GM19463 (cell line): Measurements from ENCODE around the gene SH3BP5L.
A peak's percentile ranks its signal among the peaks of the same experiment; 100 is the strongest.

ENCODE experiments used
- ATAC-seq: cut with Tn5 transposase; IDR thresholded peaks from one replicate; pipeline ENCODE4 v1.9.1; 2021; ENCODE audit warnings: mild to moderate bottlenecking, moderate library complexity; ENCODE audit not compliant: unreplicated experiment

Gene SH3BP5L

GRCh38 chr1:248851390-248851789 is 25.7 kb upstream of the SH3BP5L start:
- no peak for ATAC-seq

DNA sequence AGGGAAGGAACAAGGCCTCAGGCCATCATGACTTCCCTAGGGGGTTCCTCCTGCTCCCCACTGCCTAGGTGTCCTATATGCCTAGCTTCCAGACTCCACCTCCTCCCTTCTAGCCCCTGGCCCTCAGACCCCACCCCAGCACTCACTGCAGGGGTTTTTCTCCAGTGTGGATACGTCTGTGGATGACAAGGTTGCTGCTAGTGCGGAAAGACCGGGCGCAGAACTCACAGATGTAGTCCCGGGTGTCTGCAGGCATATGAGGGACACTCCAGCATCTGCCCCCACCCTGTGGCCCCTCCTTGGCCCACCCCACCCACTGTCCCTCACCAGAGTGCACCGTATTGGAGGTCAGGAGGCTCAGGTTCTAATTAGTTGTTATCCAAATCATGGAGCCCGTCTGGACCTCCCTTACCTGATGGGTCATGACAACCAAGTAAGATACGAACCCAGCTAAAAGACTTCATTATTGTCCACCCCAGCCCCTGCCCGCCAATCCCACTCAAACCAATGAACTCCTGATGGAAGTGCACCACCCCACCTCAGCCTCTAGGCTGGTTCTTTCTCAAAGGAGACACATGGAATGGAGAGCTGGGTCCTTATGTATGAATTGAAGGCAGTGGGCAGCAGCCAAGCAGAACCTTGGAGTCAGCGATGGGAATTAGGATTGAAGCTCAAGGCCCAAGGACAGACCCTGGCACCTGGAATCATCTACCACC is 25.0 kb upstream of the SH3BP5L start:
- ATAC-seq: no peak

- no peak for ATAC-seq
Observed at GRCh38 chr1:248850124-248850523, 24.4 kb upstream of the SH3BP5L start.

DNA sequence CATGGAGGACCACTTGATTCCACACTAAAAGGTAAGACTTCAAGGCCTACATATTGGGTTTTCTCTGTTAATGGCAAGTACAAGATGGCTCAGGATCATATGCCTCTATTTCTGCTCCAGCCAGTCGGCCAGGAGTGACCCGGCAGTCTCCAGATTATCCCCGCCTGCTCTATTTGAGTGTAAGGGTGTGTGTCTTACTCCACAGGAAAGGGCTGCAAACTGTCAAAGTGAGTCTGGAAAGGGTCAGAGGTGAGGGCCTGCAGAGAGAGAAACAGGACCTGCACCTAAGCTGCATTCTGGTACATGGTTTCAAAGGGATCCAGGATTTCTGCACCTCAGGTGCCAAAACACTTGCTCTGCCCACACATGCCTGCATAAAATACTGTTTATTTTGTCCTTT is 23.9 kb upstream of the SH3BP5L start:
- ATAC-seq: no peak

- ATAC-seq: no peak
Observed at GRCh38 chr1:248849152-248849551, 23.4 kb upstream of the SH3BP5L start.

DNA sequence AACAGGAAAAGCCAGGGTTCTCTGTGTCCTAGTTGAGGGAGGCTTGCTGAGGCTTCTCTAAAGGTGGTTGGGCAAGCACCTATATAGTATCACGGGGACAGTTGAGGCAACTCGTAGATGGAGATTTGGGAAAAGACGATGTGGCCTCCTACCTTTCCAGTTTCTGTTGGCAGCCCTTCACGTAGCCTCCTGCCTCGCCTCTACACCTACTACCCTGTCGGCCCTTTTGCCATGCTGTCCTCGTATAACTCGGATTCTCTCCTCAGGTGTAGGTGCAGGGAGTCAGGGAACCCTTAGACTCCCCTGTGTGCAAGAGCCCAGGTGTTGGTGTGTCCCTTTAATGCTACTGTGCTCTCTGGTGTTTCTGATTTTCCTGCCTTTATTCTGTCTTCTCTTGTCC is 22.9 kb upstream of the SH3BP5L start:
- no peak for ATAC-seq

DNA sequence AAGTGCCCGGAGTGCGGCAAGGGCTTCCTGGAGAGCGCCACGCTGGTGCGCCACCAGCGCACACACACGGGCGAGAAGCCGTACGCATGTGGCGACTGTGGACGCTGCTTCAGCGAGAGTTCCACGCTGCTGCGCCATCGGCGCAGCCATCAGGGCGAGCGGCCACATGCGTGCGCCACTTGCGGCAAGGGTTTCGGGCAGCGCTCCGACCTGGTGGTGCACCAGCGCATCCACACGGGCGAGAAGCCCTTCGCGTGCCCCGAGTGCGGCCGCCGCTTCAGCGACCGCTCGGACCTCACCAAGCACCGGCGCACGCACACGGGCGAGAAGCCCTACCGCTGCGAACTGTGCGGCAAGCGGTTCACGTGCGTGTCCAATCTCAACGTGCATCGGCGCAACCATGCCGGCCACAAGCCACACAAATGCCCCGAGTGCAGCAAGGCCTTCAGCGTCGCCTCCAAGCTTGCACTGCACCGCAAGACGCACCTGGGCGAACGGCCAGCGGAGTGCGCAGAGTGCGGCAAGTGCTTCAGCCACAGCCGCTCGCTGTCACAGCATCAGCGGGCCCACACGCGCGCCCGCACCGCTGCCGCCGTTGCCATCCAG is 22.3 kb upstream of the SH3BP5L start:
- no peak for ATAC-seq

DNA sequence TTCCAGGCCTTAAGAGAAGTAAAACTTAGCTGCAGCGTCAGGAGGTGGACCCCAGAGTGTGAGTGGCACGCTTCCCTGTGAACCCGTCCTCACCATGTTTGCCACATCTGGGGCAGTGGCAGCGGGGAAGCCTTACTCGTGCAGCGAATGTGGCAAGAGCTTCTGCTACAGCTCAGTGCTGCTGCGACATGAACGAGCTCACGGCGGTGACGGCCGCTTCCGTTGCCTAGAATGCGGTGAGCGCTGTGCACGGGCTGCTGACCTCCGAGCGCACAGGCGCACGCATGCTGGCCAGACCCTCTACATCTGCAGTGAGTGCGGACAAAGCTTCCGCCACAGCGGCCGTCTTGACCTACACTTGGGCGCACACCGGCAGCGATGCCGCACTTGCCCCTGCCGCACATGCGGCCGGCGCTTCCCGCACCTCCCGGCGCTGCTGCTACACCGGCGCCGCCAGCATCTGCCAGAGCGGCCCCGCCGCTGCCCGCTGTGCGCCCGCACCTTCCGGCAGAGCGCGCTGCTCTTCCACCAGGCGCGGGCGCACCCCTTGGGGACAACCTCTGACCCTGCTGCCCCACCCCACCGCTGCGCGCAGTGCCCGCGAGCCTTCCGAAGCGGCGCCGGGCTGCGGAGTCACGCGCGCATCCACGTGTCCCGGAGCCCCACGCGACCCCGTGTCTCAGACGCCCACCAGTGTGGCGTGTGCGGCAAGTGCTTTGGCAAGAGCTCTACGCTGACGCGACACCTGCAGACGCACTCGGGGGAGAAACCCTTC is 21.7 kb upstream of the SH3BP5L start:
- ATAC-seq: no peak

- no peak for ATAC-seq
Observed at GRCh38 chr1:248844526-248844925, 18.8 kb upstream of the SH3BP5L start.

DNA sequence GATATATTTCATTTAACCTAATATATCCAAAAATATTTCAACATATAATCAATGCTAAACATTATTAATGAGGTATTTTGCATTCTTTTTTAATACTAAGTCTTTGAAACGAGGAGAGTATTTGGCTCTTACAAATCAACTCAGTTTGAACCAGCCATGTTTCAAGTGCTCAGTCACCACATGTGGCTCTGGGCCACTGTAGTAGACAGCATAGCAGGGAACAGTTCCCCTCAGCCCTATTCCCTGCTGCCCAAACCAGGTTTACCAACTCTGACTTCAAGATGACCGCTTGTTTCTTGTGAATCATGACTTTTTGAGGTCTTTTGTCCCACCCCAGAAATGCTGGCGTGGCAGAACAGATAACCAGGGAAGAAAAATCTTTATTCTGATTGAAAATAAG is 18.0 kb upstream of the SH3BP5L start:
- no peak for ATAC-seq

GRCh38 chr1:248842781-248843331 is 17.1 kb upstream of the SH3BP5L start:
- peak; percentile 17 for ATAC-seq

DNA sequence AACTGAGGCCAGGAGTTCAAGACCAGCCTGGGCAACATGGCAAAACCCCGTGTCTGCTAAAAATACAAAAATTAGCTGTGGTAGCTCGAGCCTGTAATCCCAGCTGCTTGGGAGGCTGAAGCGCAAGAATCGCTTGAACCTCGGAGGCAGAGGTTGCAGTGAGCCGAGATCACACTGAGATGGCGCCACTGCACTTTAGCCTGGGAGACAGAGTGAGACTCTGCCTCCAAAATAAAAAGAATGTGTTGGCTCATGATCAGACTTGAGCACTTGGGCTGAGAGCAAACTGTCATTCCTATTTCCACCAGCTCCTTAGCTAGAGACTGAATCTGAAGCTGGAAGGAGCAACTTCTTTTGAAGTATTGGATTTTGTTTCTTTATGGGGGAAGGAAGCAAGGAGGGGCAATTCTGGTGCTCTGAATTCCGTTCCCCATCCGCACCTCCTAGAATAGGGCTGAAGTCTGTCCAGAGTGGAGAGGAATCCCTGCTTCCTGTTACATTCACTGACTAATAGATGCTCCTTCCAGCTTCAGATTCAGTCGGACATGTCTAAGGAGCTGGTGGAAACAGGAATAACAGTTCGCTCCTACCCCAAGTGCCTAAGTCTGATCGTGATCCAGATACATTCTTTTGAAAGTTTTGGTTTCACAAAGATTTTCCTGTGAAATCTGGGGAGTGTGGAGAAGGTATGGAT is 16.1 kb upstream of the SH3BP5L start:
- ATAC-seq: no peak

- ATAC-seq: no peak
Observed at GRCh38 chr1:248840946-248841345, 15.2 kb upstream of the SH3BP5L start.

GRCh38 chr1:248839168-248839555 is 13.4 kb upstream of the SH3BP5L start:
- no peak for ATAC-seq

- peak; percentile 52 for ATAC-seq
Observed at GRCh38 chr1:248838357-248839167, 12.8 kb upstream of the SH3BP5L start.

DNA sequence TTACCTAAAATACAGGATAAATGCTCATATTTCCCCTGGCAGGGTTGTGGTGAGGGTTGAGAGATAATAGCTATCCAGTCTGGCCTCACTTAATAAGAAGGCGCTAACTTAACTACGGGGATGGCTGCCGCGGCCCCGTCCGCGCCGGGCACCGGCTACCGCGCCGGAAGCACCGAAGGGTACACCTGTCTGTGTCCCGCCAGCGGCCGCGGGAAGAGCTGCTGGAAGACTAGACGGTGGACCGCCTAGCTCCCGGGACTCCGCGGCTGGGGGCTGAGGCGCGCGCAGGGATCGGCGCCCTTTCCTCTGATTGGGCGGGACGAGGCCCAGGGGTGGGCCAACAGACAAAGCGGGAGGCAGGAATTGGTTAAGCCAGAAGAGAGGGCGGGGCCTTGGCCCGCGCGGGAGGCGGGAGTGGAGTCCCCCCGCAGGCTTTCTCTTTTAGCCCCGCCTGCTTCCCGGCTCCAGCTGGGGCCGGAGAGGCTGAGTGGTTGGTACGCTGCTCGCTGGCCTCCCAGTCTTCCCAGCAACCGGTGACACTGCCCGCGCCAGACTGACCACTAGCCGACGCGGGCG is 12.2 kb upstream of the SH3BP5L start, which contains the start of gene ZNF672:
ZNF672 (plus strand) TSS at position 444 of the 576 bp plus-strand sequence. CDS start 9,051 bp downstream, outside the sequence.
- peak; percentile 75 for ATAC-seq

DNA sequence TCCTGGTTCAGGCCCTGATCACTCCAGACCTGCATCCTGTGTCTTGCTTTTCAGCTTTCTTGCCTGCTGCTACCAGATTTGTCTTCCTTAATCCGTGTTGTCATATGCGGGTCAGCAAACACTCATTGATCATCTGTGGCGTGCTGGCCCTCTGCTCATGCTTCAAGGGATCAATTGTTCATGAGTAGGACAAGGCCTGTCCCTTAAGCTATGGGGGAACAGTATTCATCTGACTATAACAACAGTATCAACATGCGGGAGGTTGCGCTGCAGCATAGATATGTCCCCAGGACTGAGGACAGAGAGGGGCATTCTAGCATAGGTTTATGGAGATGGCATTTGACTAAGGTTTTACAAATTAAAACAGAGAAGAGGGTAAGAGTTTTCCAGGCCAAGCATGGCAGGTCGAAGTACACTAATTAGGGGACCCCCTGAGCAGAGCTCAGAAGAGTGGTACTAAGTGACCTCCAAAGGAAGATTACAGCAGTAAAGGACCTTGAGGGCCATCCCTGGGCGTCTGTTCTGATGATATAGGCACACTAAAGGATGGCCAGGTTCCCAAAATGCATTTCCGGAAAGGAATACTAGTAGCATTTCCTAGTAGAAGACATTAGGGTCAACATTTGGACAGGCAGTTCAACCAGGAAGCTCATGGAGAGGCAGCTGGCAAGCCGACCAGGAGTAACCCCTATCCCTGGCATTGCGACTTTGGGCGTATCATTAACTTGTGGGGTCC is 11.5 kb upstream of the SH3BP5L start:
- ATAC-seq: no peak

DNA sequence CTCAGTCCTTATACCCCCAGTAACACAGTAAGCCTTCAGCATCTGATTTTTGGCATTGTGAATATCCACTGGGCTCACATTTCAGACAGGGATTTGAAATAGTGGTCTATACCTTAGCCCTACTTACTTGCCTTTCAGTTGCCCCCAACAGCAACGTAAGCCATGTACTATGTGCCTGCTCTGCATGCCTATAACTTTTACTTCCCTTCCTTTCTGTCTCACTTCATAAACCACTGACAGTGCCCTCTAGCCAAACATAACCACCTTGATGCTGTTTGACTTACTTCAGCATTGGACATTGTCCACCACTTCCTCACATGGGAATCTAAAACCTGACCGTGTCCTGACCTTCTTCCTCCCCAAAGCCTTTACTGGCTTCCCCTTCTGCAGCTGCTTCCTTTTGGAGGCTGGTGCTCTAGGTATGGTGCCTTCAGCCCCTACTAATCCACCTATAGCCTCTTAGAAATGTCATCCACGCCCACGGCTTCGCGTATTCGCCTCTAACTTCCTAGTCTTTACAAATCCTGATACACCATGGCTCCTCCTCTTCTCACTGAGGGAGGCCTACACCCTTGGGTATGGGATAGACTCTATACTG is 8.7 kb upstream of the SH3BP5L start:
- ATAC-seq: no peak

DNA sequence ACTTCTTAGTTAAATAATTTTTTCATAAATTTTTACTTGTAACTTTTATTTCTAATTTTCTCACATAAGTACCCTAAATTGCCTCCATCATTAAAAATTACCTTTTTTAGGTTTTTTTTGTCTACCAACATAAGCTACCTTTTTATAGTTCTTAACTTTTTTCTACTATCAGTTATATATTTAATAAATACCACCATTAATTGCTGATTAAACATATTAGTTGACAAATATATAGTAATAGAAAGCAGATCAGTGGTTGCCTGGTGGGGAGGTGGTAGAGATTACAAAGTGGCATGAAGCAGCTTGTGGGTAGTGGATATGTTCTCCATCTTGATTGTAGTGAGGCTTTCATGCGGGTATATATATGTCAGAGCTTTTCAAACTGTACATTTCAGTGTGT is 6.1 kb upstream of the SH3BP5L start:
- ATAC-seq: no peak
